Sigmoid colon (tissue), 7 donors: ENCODE results near the gene MOB2. TPM values are rescaled to one million over a fixed set of nuclear protein-coding genes. Genes with fewer than 3 reads are reported as not detected.

Experiments
- DNase-seq: peaks from one replicate; pipeline ENCODE4 v3.0.0-alpha.2; 2019
- H3K27ac ChIP-seq, 4 donors: fragments of 200-600 bp; sonication (generic); one replicate each; pipeline ENCODE4 v1.5.1; 2016 to 2019; ENCODE audit warnings: mild to moderate bottlenecking in 1 of 4
- H3K27me3 ChIP-seq, 3 donors: fragments of 200-600 bp; sonication (generic); one replicate each; pipeline ENCODE4 v1.5.1; 2019; ENCODE audit warnings: mild to moderate bottlenecking in 1 of 3
- H3K36me3 ChIP-seq, 4 donors: fragments of 200-600 bp; sonication (generic); one replicate each; pipeline ENCODE4 v1.5.1; 2016 to 2019
- H3K4me1 ChIP-seq, 4 donors: fragments of 200-600 bp; sonication (generic); one replicate each; pipeline ENCODE4 v1.5.1; 2017 to 2019
- H3K4me3 ChIP-seq, 4 donors: fragments of 200-600 bp; sonication (generic); one replicate each; pipeline ENCODE4 v1.5.1; 2017 to 2019; ENCODE audit warnings: mild to moderate bottlenecking in 2 of 4, moderate library complexity in 1 of 4
- H3K9me3 ChIP-seq, 4 donors: fragments of 200-600 bp in 3 of 4; sonication (generic) in 3 of 4; one replicate each; pipeline versions ENCODE4 v1.5.1 to v1.6.1; 2013 to 2019
- EP300 ChIP-seq, 4 donors: sonication (generic); formaldehyde crosslinking; IDR thresholded peaks; one replicate each; pipeline ENCODE4 v1.6.1; 2017; ENCODE audit warnings: antibody characterized with exemption in 4 of 4
- POLR2A ChIP-seq, 2 donors: fragments of 450-650 bp; IDR thresholded peaks; one replicate each; pipeline ENCODE4 v1.6.1; 2016; ENCODE audit warnings: antibody characterized with exemption in 2 of 2, mild to moderate bottlenecking in 2 of 2, moderate library complexity in 2 of 2
- POLR2AphosphoS5 ChIP-seq, 4 donors: sonication (generic); formaldehyde crosslinking; IDR thresholded peaks; one replicate each; pipeline ENCODE4 v1.6.1; 2017; ENCODE audit warnings: antibody characterized with exemption in 4 of 4
- WGBS, 2 donors: extraction: QIAGEN DNeasy Blood & Tissue Kit; methylation state at CpG; one replicate each; pipeline ENCODE4 v1.1.7; 2013; 5-methylcytosine and 5-hydroxymethylcytosine counted together
- intact Hi-C: fragments of 100-400 bp; cut with DNase I; formaldehyde crosslinking; loops from one replicate; pipeline ENCODE4 v1.15.1; 2023
- polyA plus RNA-seq, 3 donors: library from polyadenylated mRNA; stranded (reverse); fragments of 200-250 nt; gene quantifications; one replicate each; pipeline ENCODE4 v1.2.3, GENCODE V29; 2013
- total RNA-seq, 4 donors: library from RNA; depleted of rRNA; stranded (reverse); fragments of >200 nt; gene quantifications; one replicate each; pipeline ENCODE4 v1.1.0, GENCODE V29; 2016
- TF ChIP-seq, protein P1 (sequence below), 4 experiments: fragments of 450-650 bp in 3 of 4; fragments of 200-600 bp in 1 of 4; IDR thresholded peaks; one replicate each; pipeline ENCODE4 v1.5.1; 2016 to 2019; ENCODE audit warnings: antibody characterized with exemption in 4 of 4, mild to moderate bottlenecking in 3 of 4, moderate library complexity in 2 of 4
- donor health status: healthy with polysubstance abuse.
- donor health status: Bipolar disorder and iron deficiency.
- donor health status: healthy.

MOB2 gene
- total and polyA plus RNA-seq, 7 donors, result 46.2 to 88.9 (median 68.6) TPM

DNA sequence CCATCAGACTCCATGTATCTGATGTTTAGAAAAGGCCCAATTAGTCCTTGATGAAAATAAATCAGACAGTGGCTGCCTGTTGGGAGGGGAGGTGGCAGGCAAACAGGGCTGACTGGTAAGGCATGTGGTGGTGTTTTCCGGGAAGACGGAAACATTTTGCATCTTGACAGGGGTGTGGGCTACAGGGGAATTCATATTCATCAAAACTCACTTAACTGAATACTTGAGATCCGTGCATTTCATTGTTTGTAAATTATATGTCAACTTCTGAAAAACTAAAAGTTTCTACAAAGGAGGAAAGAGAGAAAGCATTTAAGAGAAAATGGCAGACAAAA, 10.1 kb upstream of the MOB2 start:
- Histone ChIP-seq H3K36me3 (no peaks in the 10 kb centered on the region), H3K4me1 (peaks cover 0 to 38% (median 21%) of the 10 kb centered on the region in 4 donors), H3K27ac (no peak overlapping the region), H3K4me3 (no peak overlapping the region), H3K27me3 (no peaks in the 10 kb centered on the region), H3K9me3 (no peaks in the 10 kb centered on the region)
- no peak for DNase-seq
- no peak for TF ChIP-seq POLR2AphosphoS5 (IDR thresholded peaks at IDR 0.05)
- no peak for TF ChIP-seq EP300 (IDR thresholded peaks at IDR 0.05)
- no peak for TF ChIP-seq POLR2A (IDR thresholded peaks at IDR 0.05)
- TF ChIP-seq, protein P1, sequence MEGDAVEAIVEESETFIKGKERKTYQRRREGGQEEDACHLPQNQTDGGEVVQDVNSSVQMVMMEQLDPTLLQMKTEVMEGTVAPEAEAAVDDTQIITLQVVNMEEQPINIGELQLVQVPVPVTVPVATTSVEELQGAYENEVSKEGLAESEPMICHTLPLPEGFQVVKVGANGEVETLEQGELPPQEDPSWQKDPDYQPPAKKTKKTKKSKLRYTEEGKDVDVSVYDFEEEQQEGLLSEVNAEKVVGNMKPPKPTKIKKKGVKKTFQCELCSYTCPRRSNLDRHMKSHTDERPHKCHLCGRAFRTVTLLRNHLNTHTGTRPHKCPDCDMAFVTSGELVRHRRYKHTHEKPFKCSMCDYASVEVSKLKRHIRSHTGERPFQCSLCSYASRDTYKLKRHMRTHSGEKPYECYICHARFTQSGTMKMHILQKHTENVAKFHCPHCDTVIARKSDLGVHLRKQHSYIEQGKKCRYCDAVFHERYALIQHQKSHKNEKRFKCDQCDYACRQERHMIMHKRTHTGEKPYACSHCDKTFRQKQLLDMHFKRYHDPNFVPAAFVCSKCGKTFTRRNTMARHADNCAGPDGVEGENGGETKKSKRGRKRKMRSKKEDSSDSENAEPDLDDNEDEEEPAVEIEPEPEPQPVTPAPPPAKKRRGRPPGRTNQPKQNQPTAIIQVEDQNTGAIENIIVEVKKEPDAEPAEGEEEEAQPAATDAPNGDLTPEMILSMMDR (IDR thresholded peaks at IDR 0.05), result no peak
- WGBS, 2 donors, result 80 to 90% methylated on average over 3 of the region's 3 CpGs
- intact Hi-C loops, result no loop called here

DNA sequence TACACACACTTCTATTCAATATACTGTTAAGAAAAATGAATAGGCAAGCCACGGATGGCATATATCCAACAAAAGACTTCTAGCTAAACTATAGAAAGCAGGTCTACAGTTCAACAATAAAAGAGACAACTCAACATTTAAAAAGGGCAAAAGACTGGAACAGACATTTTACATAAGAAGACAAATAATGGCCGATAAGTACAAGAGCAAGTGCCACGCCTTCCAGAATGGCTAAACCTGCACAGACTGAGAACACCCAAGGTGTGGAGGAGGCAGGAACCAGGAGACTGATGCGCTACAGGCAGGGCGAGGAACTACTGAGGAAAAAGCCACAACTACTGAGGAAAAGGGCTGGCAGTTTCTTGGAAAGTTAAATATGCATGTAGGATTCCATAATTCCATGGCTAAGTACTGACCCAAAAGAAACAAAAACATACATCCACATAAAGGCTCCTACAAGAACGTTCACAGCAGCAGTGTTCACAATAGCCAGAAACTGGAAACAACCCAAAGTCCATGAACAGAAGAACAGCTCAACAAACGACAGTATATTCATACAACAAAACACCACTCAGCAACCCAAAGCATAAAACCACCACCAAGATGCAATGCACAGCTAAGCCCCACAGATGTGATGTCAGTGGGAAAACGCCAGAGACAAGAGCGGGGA, 9.6 kb upstream of the MOB2 start:
- DNase-seq, result no peak
- intact Hi-C loops, result no loop called here
- TF ChIP-seq, protein P1 (IDR thresholded peaks at IDR 0.05), result no peak
- TF ChIP-seq POLR2AphosphoS5 (IDR thresholded peaks at IDR 0.05), result no peak
- no peak for TF ChIP-seq EP300 (IDR thresholded peaks at IDR 0.05)
- no peak for TF ChIP-seq POLR2A (IDR thresholded peaks at IDR 0.05)
- Histone ChIP-seq H3K4me3 (no peak overlapping the region), H3K36me3 (no peaks in the 10 kb centered on the region), H3K4me1 (peaks cover 0 to 33% (median 16%) of the 10 kb centered on the region in 4 donors), H3K27me3 (no peaks in the 10 kb centered on the region), H3K27ac (no peak overlapping the region), H3K9me3 (no peaks in the 10 kb centered on the region)
- 75 to 86% methylated on average over 9 of the region's 9 CpGs for WGBS, 2 donors

- H3K36me3 ChIP-seq, result no peaks in the 10 kb centered on the region
- H3K4me3 ChIP-seq, result no peak overlapping the region
- DNase-seq, result no peak
- H3K27ac ChIP-seq, result no peak overlapping the region
- no peaks in the 10 kb centered on the region for H3K27me3 ChIP-seq
- TF ChIP-seq POLR2AphosphoS5 (IDR thresholded peaks at IDR 0.05), result no peak
- TF ChIP-seq, protein P1 (IDR thresholded peaks at IDR 0.05), result no peak
- no peak for TF ChIP-seq EP300 (IDR thresholded peaks at IDR 0.05)
- no peak for TF ChIP-seq POLR2A (IDR thresholded peaks at IDR 0.05)
- peaks cover 0 to 27% (median 9%) of the 10 kb centered on the region in 4 donors for H3K4me1 ChIP-seq
- no peaks in the 10 kb centered on the region for H3K9me3 ChIP-seq
- 22 to 75% methylated on average over 3 of the region's 3 CpGs for WGBS, 2 donors
- intact Hi-C loops, result no loop called here
These were observed 8.1 kb upstream of the MOB2 start for GRCh38 chr11:1494650-1495049.

GRCh38 chr11:1493650-1494244, 7.2 kb upstream of the MOB2 start:
- no peak for TF ChIP-seq POLR2AphosphoS5 (IDR thresholded peaks at IDR 0.05)
- TF ChIP-seq POLR2A (IDR thresholded peaks at IDR 0.05), result no peak
- Histone ChIP-seq H3K9me3 (no peaks in the 10 kb centered on the region), H3K27ac (no peak overlapping the region), H3K27me3 (no peaks in the 10 kb centered on the region), H3K4me1 (peaks cover 0 to 36% (median 17%) of the 10 kb centered on the region in 4 donors), H3K36me3 (no peaks in the 10 kb centered on the region), H3K4me3 (no peak overlapping the region)
- DNase-seq, result no peak
- intact Hi-C loops, result no loop called here
- WGBS, 2 donors, result 97 to 98% methylated on average over 3 of the region's 3 CpGs

DNA sequence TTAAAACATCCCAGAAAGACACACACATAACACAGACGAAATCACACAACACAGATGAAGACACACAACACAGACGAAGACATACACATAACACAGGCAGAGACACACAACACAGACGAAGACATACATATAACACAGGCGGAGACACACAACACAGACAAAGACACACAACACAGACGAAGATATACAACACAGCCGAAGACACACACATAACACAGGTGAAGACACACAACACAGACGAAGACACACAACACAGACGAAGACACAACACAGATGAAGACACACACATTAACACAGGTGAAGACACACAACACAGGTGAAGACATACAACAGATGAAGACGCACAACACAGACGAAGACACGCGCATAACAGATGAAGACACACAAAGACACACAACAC, 4.8 kb upstream of the MOB2 start:
- no peaks in the 10 kb centered on the region for H3K27me3 ChIP-seq
- TF ChIP-seq, protein P1 (IDR thresholded peaks at IDR 0.05), result no peak
- TF ChIP-seq POLR2AphosphoS5 (IDR thresholded peaks at IDR 0.05) (no peak), EP300 (IDR thresholded peaks at IDR 0.05) (no peak), POLR2A (IDR thresholded peaks at IDR 0.05) (no peak)
- H3K4me3 ChIP-seq, result no peak overlapping the region
- H3K36me3 ChIP-seq, result no peaks in the 10 kb centered on the region
- no peak for DNase-seq
- WGBS, 2 donors, result 96% methylated on average over 12 of the region's 12 CpGs
- peaks cover 0 to 49% (median 36%) of the 10 kb centered on the region in 4 donors for H3K4me1 ChIP-seq
- H3K27ac ChIP-seq, result no peak overlapping the region
- no peaks in the 10 kb centered on the region for H3K9me3 ChIP-seq
- intact Hi-C loops, result no loop called here
